Osteoblast (primary cell): ENCODE data around the gene VGF. TPM values are rescaled to one million over a fixed set of nuclear protein-coding genes. Genes with fewer than 3 reads are reported as not detected.

Experiments used
- DNase-seq: peaks from one replicate; pipeline ENCODE4 v3.0.0; 2011; ENCODE audit warnings: low spot score, mixed read lengths; ENCODE audit not compliant: insufficient read length; ENCODE audit errors: missing footprints
- H2AFZ ChIP-seq: 2 replicates; pipeline ENCODE4 v1.6.0; 2011; ENCODE audit warnings: mild to moderate bottlenecking, low read length
- H3K27ac ChIP-seq: 2 replicates; pipeline ENCODE4 v1.5.1; 2011; ENCODE audit warnings: mild to moderate bottlenecking, low read depth, low read length, moderate library complexity
- H3K27me3 ChIP-seq: 2 replicates; pipeline ENCODE4 v1.6.0; 2012; ENCODE audit warnings: mild to moderate bottlenecking, control low read depth, inconsistent platforms, low read length, moderate library complexity; ENCODE audit not compliant: insufficient read depth
- H3K36me3 ChIP-seq: 2 replicates; pipeline ENCODE4 v1.5.1; 2011; ENCODE audit warnings: mild to moderate bottlenecking, low read length, control low read depth, moderate library complexity; ENCODE audit not compliant: insufficient read depth
- H3K4me1 ChIP-seq: 2 replicates; pipeline ENCODE4 v1.5.1; 2011; ENCODE audit warnings: mild to moderate bottlenecking, low read length, control low read depth, moderate library complexity; ENCODE audit not compliant: insufficient read depth
- H3K4me2 ChIP-seq: 2 replicates; pipeline ENCODE4 v1.6.0; 2011; ENCODE audit warnings: mild to moderate bottlenecking, low read length; ENCODE audit not compliant: insufficient read depth
- H3K4me3 ChIP-seq: fragments of 200-600 bp; sonication (generic); 3 replicates; pipeline ENCODE4 v1.5.1; 2012; ENCODE audit warnings: mild to moderate bottlenecking, low read length, inconsistent platforms; ENCODE audit not compliant: insufficient read depth
- H3K79me2 ChIP-seq: 2 replicates; pipeline ENCODE4 v1.6.0; 2012; ENCODE audit warnings: mild to moderate bottlenecking, low read length, control low read depth, inconsistent platforms; ENCODE audit not compliant: insufficient read depth
- H3K9me3 ChIP-seq: 2 replicates; pipeline ENCODE4 v1.5.1; 2011; ENCODE audit warnings: low read depth, low read length, control low read depth
- H4K20me1 ChIP-seq: 2 replicates; pipeline ENCODE4 v1.6.0; 2012; ENCODE audit warnings: mild to moderate bottlenecking, low read length, control low read depth; ENCODE audit not compliant: insufficient read depth
- total RNA-seq: library from RNA; depleted of rRNA; stranded (reverse); fragments of >200 nt; gene quantifications from 2 replicates; pipeline ENCODE4 v1.2.3, GENCODE V29; 2012
- TF ChIP-seq, protein P1 (sequence below): IDR thresholded peaks from 2 replicates; pipeline ENCODE4 v1.5.1; 2011; ENCODE audit warnings: mild to moderate bottlenecking, low read depth, low read length, moderate library complexity; ENCODE audit errors: extremely low read depth

The VGF gene
- 0.36 TPM in 1 of 2 replicates, not detected in the other for total RNA-seq

DNA sequence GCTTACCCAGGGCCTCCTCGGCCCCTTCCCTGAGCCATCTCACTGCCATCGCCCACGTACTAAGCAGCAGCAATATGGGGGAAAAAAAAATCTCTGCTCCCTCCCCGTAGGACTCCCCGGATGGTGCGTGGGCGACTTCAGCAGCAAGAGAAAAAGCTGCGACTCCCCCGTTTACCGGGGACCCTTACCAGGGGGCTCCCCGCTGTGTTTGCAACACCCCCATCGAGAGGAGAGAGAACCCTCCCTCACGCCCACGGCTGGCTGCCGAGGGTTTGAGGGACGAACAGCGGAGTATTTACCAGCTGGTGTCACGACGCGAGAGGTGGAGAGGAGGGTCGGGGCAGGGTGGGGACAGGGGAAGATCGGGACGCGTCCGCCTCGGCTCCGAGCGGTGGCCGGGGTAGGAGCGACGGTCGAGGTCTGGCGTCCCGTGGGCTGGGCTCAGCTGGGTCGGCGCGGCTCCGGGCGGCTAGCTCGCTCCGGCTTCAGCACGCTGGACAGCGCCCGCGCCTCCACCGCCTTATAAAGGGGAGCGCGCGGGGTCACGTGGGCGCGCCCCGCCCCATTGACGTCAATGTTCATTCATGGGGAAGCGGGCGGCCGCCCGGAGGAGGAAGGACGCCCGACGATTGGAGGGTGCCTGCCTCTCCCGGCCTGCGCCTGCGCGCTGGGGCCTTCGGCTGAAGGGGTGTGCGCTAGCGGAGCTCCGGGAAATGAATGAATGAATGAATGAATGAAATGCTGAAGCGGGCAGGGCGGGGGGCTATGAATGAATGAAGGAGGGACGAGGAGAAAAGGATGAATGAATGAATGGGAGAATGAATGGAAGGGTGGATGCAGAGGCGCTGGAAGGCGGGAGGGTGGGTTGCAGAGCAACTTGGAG, at the start of gene VGF:
Gene VGF, minus strand, starts transcription at position 495 of the 883 bp plus-strand sequence. CDS start 726 bp downstream, outside the sequence.
- H2AFZ ChIP-seq = no peak within 1 kb of the TSS
- H3K27ac ChIP-seq = no peak within 1 kb of the TSS
- peaks cover 10% of the 10 kb centered on the region for H3K36me3 ChIP-seq
- peaks cover 63% of the 10 kb centered on the region for H3K27me3 ChIP-seq
- peaks cover 30% of the 10 kb centered on the region for H4K20me1 ChIP-seq
- no peaks in the 10 kb centered on the region for H3K9me3 ChIP-seq
- peak within 1 kb of the TSS; percentile 74 for H3K4me2 ChIP-seq
- TF ChIP-seq, protein P1, sequence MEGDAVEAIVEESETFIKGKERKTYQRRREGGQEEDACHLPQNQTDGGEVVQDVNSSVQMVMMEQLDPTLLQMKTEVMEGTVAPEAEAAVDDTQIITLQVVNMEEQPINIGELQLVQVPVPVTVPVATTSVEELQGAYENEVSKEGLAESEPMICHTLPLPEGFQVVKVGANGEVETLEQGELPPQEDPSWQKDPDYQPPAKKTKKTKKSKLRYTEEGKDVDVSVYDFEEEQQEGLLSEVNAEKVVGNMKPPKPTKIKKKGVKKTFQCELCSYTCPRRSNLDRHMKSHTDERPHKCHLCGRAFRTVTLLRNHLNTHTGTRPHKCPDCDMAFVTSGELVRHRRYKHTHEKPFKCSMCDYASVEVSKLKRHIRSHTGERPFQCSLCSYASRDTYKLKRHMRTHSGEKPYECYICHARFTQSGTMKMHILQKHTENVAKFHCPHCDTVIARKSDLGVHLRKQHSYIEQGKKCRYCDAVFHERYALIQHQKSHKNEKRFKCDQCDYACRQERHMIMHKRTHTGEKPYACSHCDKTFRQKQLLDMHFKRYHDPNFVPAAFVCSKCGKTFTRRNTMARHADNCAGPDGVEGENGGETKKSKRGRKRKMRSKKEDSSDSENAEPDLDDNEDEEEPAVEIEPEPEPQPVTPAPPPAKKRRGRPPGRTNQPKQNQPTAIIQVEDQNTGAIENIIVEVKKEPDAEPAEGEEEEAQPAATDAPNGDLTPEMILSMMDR = no peak
- H3K4me1 ChIP-seq = peaks cover 22% of the 10 kb centered on the region
- no peaks in the 10 kb centered on the region for H3K79me2 ChIP-seq
- peak; percentile 100 for DNase-seq
- H3K4me3 ChIP-seq = peak within 1 kb of the TSS; percentile 55

DNA sequence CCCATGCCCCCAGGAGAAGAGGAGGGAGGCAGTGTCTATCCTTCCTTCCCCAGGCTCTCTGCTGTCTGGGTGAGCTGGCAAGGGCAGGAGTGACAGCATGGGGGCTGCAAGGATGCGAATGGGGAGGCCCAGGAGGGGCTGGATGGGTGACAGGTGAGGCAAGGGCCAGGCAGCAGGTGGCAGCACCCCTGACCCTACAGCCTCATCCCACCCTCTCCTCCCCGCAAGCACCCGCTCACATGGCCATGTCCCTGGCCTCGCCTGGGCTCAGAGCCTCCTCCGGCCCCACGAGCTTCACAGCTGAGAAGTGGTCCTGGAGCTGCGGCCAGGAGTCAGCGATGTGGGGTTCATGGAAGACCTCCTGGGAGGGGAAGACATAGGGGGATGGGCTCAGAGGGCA, 46.6 kb upstream of the VGF start:
- no peak overlapping the region for H3K27ac ChIP-seq
- peaks cover 5% of the 10 kb centered on the region for H3K4me1 ChIP-seq
- H4K20me1 ChIP-seq = peaks cover 3% of the 10 kb centered on the region
- no peaks in the 10 kb centered on the region for H3K27me3 ChIP-seq
- no peak overlapping the region for H2AFZ ChIP-seq
- H3K9me3 ChIP-seq = no peaks in the 10 kb centered on the region
- no peak overlapping the region for H3K4me2 ChIP-seq
- no peak overlapping the region for H3K4me3 ChIP-seq
- peaks cover 37% of the 10 kb centered on the region for H3K36me3 ChIP-seq
- peak; percentile 84 for DNase-seq
- H3K79me2 ChIP-seq = peaks cover 20% of the 10 kb centered on the region
- TF ChIP-seq, protein P1 = no peak

DNA sequence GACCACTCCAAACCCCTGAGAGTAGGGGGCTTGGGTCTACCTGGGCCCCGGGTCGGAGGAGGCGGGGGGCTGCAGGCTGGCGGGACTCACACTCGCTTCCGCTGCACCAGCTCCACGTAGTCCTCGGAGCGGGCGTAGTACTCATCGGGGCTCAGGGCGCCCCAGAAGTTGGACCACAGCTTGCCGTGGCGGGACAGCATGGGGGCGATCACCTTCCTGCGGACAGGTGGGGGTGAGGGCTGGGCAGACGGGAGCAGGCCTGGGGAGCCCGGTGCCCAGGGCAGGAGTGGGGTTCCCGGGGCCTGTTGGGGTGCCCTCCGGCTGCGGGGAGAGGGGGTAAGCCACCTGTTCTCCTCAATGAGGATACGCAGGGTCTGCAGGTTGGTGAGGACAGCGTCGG, 46.1 kb upstream of the VGF start:
- no peak for DNase-seq
- Histone ChIP-seq H3K27me3 (no peaks in the 10 kb centered on the region), H3K4me1 (peaks cover 3% of the 10 kb centered on the region), H2AFZ (no peak overlapping the region), H3K4me3 (no peak overlapping the region), H3K27ac (no peak overlapping the region), H4K20me1 (peaks cover 3% of the 10 kb centered on the region), H3K36me3 (peaks cover 37% of the 10 kb centered on the region), H3K9me3 (no peaks in the 10 kb centered on the region), H3K79me2 (peaks cover 15% of the 10 kb centered on the region), H3K4me2 (no peak overlapping the region)
- TF ChIP-seq, protein P1 = no peak

DNA sequence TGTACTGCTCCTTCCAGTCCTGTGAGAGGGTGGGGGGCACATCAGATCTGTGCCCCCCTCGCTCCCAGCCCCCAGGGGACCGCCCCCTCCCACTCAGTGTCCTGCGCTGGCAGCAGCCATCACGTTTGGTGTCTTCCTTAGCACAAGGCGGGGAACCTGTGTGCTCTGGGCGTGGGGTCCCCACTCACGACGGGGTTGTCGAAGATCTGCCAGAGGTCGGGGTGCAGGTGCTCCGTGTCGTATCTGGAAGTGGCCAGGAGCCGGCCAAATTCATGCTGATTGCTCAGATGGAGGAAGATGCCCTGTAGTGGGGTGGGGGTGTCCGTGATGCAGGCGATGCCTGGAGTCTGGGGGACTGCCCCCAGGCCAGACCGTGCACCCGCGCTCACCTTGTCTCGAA, 44.8 kb upstream of the VGF start:
- H3K9me3 ChIP-seq = no peaks in the 10 kb centered on the region
- no peak overlapping the region for H3K4me3 ChIP-seq
- H4K20me1 ChIP-seq = no peaks in the 10 kb centered on the region
- TF ChIP-seq, protein P1 = no peak
- peak; percentile 79 for DNase-seq
- no peaks in the 10 kb centered on the region for H3K4me1 ChIP-seq
- H3K36me3 ChIP-seq = peaks cover 35% of the 10 kb centered on the region
- H3K27ac ChIP-seq = no peak overlapping the region
- peaks cover 4% of the 10 kb centered on the region for H3K79me2 ChIP-seq
- no peak overlapping the region for H2AFZ ChIP-seq
- no peaks in the 10 kb centered on the region for H3K27me3 ChIP-seq
- no peak overlapping the region for H3K4me2 ChIP-seq
